Measurements from ENCODE around the gene TBX6.

DNA sequence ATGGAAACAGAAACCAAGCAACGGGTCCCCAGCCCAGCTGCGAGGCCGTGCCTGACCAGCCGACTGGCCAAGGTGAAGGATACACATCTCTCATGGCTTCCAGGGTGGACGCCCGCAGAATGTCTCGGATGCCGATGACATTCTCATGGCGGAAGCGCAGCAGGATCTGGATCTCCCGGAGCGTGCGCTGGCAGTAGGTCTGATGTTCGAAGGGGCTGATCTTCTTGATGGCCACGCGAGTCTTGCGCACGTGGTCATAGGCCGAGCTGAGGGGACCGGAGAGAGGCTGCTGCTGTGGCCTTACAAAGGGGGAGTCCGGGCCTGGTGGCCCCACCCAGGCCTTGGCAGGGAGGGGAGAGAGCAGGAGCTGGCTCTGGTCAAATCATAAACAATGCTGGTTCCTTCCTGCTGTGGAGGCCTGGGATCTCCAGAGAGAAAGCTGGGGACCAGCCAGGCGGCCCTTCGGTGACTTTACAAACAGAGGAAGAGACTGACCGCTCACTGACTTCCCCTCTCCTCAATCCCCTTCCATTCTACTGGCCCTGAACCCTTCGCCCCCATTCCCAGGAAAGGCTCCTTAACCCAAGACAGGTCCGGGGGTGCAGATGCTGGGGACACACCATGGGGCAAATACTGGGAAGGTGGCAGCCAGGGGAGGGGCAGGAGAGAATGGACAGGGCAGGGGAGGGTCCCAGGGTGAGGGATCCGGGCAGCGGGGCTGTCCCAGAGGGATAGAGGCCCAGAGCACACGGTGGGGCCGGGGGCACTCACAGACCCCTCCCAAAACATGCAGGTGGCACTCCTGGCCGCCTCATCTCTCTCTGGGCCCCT is 30.2 kb upstream of the TBX6 start:
- TF ChIP-seq, protein P1, sequence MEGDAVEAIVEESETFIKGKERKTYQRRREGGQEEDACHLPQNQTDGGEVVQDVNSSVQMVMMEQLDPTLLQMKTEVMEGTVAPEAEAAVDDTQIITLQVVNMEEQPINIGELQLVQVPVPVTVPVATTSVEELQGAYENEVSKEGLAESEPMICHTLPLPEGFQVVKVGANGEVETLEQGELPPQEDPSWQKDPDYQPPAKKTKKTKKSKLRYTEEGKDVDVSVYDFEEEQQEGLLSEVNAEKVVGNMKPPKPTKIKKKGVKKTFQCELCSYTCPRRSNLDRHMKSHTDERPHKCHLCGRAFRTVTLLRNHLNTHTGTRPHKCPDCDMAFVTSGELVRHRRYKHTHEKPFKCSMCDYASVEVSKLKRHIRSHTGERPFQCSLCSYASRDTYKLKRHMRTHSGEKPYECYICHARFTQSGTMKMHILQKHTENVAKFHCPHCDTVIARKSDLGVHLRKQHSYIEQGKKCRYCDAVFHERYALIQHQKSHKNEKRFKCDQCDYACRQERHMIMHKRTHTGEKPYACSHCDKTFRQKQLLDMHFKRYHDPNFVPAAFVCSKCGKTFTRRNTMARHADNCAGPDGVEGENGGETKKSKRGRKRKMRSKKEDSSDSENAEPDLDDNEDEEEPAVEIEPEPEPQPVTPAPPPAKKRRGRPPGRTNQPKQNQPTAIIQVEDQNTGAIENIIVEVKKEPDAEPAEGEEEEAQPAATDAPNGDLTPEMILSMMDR (conservative IDR thresholded peaks at IDR 0.05; ENCODE audit: low read depth, low read length): no peak
- no peak for TF ChIP-seq EZH2 (IDR thresholded peaks at IDR 0.05; ENCODE audit: borderline replicate concordance, low read depth, low read length, poor library complexity, severe bottlenecking)

All from A673 (cell line).